ENCODE results near the gene TMCC1.
"Not testable (repeated sequence)": the region's sequence is repeated elsewhere in the genome, so short reads cannot be mapped to it uniquely, and the experiment has no call there.

TMCC1 gene

DNA sequence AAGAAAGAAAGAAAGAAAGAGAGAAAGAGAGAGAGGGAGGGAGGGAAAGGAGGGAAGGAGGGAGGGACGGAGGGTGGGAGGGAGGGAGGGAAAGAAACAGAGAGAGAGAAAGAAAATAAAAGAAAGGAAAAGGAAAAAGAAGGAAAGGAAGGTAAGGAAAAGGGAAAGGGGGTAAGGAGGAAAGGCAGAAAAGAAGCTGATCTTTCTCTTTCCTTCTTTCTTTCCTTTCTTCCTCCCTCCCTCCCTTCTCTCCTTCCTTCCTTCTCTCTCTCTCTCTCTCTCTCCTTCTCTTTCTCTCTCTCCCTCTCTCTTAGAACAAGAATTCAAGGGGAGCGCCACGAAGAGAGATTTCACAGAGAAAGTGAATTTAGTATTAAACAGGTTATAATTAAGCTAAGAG lies 25.8 kb upstream of the TMCC1 start:
- POLR2A ChIA-PET = no interaction called here
- no peak for DNase-seq (ENCODE audit: extremely low spot score)
- TF ChIP-seq L3MBTL2 (conservative IDR thresholded peaks at IDR 0.05) (no peak), FOXK2 (IDR thresholded peaks at IDR 0.05) (no peak), FOXM1 (IDR thresholded peaks at IDR 0.05; ENCODE audit: borderline replicate concordance) (no peak), ZNF384 (IDR thresholded peaks at IDR 0.05) (no peak), FOXA1 (IDR thresholded peaks at IDR 0.05) (no peak), BHLHE40 (IDR thresholded peaks at IDR 0.05; ENCODE audit: borderline replicate concordance) (no peak), ARNT (IDR thresholded peaks at IDR 0.05) (no peak), HDGF (IDR thresholded peaks at IDR 0.05; ENCODE audit: borderline replicate concordance) (no peak), NFRKB (IDR thresholded peaks at IDR 0.05) (no peak)
- TF ChIP-seq, protein P1, sequence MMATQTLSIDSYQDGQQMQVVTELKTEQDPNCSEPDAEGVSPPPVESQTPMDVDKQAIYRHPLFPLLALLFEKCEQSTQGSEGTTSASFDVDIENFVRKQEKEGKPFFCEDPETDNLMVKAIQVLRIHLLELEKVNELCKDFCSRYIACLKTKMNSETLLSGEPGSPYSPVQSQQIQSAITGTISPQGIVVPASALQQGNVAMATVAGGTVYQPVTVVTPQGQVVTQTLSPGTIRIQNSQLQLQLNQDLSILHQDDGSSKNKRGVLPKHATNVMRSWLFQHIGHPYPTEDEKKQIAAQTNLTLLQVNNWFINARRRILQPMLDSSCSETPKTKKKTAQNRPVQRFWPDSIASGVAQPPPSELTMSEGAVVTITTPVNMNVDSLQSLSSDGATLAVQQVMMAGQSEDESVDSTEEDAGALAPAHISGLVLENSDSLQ (IDR thresholded peaks at IDR 0.05) = no peak
- CTCF ChIA-PET = no interaction called here

DNA sequence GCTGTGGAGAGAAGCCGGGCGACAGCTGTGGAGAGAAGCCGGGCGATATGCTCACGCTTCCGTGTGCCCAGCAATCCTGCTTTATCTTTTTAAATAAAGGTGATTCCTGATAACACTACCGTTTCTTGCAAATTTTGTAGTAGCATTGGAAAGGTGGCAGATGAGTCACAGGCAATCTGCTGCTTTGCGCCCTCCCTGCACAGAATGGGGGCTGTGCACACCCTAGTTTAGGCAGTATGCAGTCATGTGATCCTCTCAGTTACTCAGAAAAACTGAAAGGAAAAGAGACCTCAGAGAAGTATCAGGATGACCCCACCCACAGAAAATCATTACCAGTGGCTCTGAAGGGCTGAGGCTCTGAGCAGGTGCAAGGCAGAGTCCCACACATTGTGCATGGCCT lies 24.9 kb upstream of the TMCC1 start:
- TF ChIP-seq FOXA1 (IDR thresholded peaks at IDR 0.05) (no peak), ZNF384 (IDR thresholded peaks at IDR 0.05) (no peak), L3MBTL2 (conservative IDR thresholded peaks at IDR 0.05) (no peak), SP1 (IDR thresholded peaks at IDR 0.05) (no peak), ARNT (IDR thresholded peaks at IDR 0.05) (no peak), FOXM1 (IDR thresholded peaks at IDR 0.05; ENCODE audit: borderline replicate concordance) (no peak), CTBP1 (IDR thresholded peaks at IDR 0.05; ENCODE audit: borderline replicate concordance) (no peak), HDGF (IDR thresholded peaks at IDR 0.05; ENCODE audit: borderline replicate concordance) (no peak), TARDBP (IDR thresholded peaks at IDR 0.05) (no peak), LEF1 (IDR thresholded peaks at IDR 0.05; ENCODE audit: borderline replicate concordance) (no peak), NFRKB (IDR thresholded peaks at IDR 0.05) (no peak), ELF4 (IDR thresholded peaks at IDR 0.05) (no peak), FOXK2 (IDR thresholded peaks at IDR 0.05) (no peak), BHLHE40 (IDR thresholded peaks at IDR 0.05; ENCODE audit: borderline replicate concordance) (no peak), SUZ12 (IDR thresholded peaks at IDR 0.05) (no peak)
- TF ChIP-seq, protein P1 (IDR thresholded peaks at IDR 0.05) = no peak
- no peak for DNase-seq (ENCODE audit: extremely low spot score)
- ChIA-PET POLR2A (no interaction called here), CTCF (interaction anchor here (0.7 kb wide), 1 partner anchor 408 kb away, joined by 3 read pairs; no protein-coding TSS in a partner anchor)

DNA sequence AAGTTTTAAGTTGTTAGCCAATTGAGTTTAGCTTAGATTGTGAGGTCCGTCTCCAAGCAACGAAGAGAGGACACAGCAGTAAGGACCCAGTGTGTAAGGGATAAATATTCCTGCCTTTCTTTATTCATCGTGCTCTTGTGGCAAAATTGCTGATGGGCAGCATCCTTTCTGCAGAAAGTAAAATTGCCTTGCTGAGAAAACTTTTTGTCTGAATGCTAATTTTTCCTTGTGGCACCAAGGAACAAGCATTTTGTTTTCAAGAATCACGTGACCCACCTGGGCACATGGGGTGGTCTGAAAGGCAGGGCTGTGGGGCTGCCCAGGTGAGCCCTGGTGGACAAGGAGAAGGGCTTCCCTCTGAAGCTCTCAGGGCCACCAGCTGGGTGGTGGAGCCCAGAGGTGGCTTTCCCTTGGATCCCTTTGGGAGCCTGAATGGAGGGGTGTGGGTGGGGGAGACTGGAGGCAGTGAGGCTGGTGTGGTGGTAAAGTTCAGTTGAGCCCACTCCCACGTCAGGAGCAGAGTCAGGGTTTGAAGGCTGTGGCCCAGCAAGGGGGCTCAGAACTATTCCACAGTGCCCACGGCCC lies 24.0 kb upstream of the TMCC1 start:
- CTCF ChIA-PET = interaction anchor here (0.7 kb wide), 1 partner anchor 407 kb away, joined by 3 read pairs; no protein-coding TSS in a partner anchor

DNA sequence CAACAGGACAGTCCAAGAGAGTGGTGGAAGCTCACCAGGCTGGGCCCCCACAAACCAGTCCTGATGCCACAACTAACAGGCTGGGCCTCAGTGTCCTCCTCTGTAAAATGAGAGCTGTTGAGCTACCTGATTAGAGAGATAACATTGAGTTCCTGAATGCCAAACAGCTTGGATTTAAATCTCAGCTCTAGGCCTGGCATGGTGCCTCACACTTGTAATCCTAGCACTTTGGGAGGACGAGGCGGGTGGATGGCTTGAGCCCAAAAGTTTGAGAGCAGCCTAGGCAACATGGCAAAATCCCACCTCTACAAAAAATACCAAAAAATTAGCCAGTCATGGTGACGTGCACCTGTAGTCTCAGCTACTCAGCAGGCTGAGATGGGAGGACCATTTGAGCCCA lies 20.1 kb upstream of the TMCC1 start:
- no peak for TF ChIP-seq ARNT (IDR thresholded peaks at IDR 0.05)
- TF ChIP-seq FOXK2 (IDR thresholded peaks at IDR 0.05) = no peak
- no peak for TF ChIP-seq SUZ12 (IDR thresholded peaks at IDR 0.05)
- no peak for TF ChIP-seq BHLHE40 (IDR thresholded peaks at IDR 0.05; ENCODE audit: borderline replicate concordance)
- TF ChIP-seq FOXM1 (IDR thresholded peaks at IDR 0.05; ENCODE audit: borderline replicate concordance) = no peak
- TF ChIP-seq, protein P1 (IDR thresholded peaks at IDR 0.05) = no peak
- no peak for TF ChIP-seq ZNF384 (IDR thresholded peaks at IDR 0.05)
- no peak for TF ChIP-seq FOXA1 (IDR thresholded peaks at IDR 0.05)
- no peak for TF ChIP-seq ELF4 (IDR thresholded peaks at IDR 0.05)
- TF ChIP-seq SP1 (IDR thresholded peaks at IDR 0.05) = no peak
- TF ChIP-seq LEF1 (IDR thresholded peaks at IDR 0.05; ENCODE audit: borderline replicate concordance) = no peak
- TF ChIP-seq CTBP1 (IDR thresholded peaks at IDR 0.05; ENCODE audit: borderline replicate concordance) = no peak
- TF ChIP-seq TARDBP (IDR thresholded peaks at IDR 0.05) = no peak
- no peak for TF ChIP-seq NFRKB (IDR thresholded peaks at IDR 0.05)
- no peak for TF ChIP-seq HDGF (IDR thresholded peaks at IDR 0.05; ENCODE audit: borderline replicate concordance)
- DNase-seq (ENCODE audit: extremely low spot score) = no peak
- POLR2A ChIA-PET = no interaction called here
- CTCF ChIA-PET = no interaction called here

More for the DNA sequence above, 24.0 kb upstream of the TMCC1 start:
- no peak for DNase-seq (ENCODE audit: extremely low spot score)
- TF ChIP-seq SUZ12 (IDR thresholded peaks at IDR 0.05) = no peak
- TF ChIP-seq TARDBP (IDR thresholded peaks at IDR 0.05) = no peak
- TF ChIP-seq CTBP1 (IDR thresholded peaks at IDR 0.05; ENCODE audit: borderline replicate concordance) = no peak
- TF ChIP-seq FOXM1 (IDR thresholded peaks at IDR 0.05; ENCODE audit: borderline replicate concordance) = no peak
- POLR2A ChIA-PET = no interaction called here

DNA sequence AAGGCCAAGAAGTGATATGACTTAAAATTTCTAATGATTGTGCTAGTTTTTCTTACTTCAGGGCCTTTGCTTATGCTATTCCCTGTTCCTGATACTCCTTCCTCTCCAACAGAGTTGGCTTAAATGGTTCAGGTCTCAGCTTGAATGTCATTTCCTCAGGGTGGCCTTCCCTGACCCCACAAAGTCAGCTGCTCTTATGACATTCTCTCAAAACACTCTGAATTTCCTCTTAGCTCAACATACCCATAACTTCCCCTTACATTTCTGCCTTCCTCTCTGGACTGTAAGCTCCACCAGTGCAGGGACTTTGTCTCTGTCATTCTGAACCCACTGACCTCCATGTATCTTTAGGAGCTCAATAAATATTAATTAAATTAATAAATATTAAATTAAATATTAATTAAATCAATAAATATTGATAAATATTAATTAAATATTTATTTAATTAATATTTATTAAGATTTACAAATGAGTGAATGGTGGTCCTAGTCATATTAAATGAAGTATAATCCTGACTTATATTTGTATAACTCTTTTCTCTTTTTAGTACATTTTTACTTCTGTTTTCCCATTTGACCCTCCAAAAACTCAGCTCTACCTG lies 17.9 kb upstream of the TMCC1 start:
- ChIA-PET CTCF (no interaction called here), POLR2A (no interaction called here)
- TF ChIP-seq TARDBP (IDR thresholded peaks at IDR 0.05) = no peak
- TF ChIP-seq NFRKB (IDR thresholded peaks at IDR 0.05) = no peak
- TF ChIP-seq, protein P1 (IDR thresholded peaks at IDR 0.05) = no peak
- no peak for TF ChIP-seq ARNT (IDR thresholded peaks at IDR 0.05)
- TF ChIP-seq FOXM1 (IDR thresholded peaks at IDR 0.05; ENCODE audit: borderline replicate concordance) = no peak
- no peak for TF ChIP-seq BHLHE40 (IDR thresholded peaks at IDR 0.05; ENCODE audit: borderline replicate concordance)
- TF ChIP-seq CTBP1 (IDR thresholded peaks at IDR 0.05; ENCODE audit: borderline replicate concordance) = no peak
- TF ChIP-seq FOXK2 (IDR thresholded peaks at IDR 0.05) = no peak
- no peak for TF ChIP-seq ELF4 (IDR thresholded peaks at IDR 0.05)
- TF ChIP-seq LEF1 (IDR thresholded peaks at IDR 0.05; ENCODE audit: borderline replicate concordance) = no peak
- no peak for TF ChIP-seq SUZ12 (IDR thresholded peaks at IDR 0.05)
- no peak for TF ChIP-seq L3MBTL2 (conservative IDR thresholded peaks at IDR 0.05)
- TF ChIP-seq HDGF (IDR thresholded peaks at IDR 0.05; ENCODE audit: borderline replicate concordance) = no peak
- no peak for TF ChIP-seq SP1 (IDR thresholded peaks at IDR 0.05)
- TF ChIP-seq FOXA1 (IDR thresholded peaks at IDR 0.05) = no peak
- TF ChIP-seq ZNF384 (IDR thresholded peaks at IDR 0.05) = no peak
- DNase-seq (ENCODE audit: extremely low spot score) = no peak

DNA sequence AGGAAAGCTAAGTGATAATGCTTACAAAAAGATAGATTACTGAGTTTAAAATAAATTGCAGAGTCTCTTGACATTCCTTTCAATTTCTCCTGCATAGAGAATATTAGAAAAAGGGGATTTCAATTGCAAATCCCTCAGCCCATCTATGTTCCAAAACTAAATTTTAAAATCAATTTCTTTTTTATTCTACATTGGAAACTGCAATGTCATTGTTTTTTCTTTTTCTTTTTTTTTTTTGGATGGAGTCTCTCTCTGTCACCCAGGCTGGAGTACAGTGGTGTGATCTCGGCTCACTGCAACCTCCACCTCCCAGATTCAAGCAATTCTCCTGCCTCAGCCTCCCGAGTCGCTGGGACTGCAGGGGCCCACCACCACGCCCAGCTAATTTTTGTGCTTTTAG lies 15.7 kb upstream of the TMCC1 start:
- POLR2A ChIA-PET; CTCF ChIA-PET; DNase-seq (ENCODE audit: extremely low spot score): not testable (repeated sequence)
